PFSK-1 (cell line): ENCODE measurements around the gene TRIM63.

Source experiments
- FOXP2 ChIP-seq: optimal IDR thresholded peaks from 2 replicates; pipeline ENCODE3; 2011; ENCODE audit warnings: borderline replicate concordance, control low read depth, inconsistent platforms; ENCODE audit not compliant: insufficient read depth; ENCODE audit errors: extremely low read length, extremely low read depth
- POLR2AphosphoS5 ChIP-seq: IDR thresholded peaks from 2 replicates; pipeline ENCODE4 v1.6.1; 2012; ENCODE audit warnings: low read depth, mild to moderate bottlenecking, control low read depth, low read length, moderate library complexity
- SIN3A ChIP-seq: IDR thresholded peaks from 2 replicates; pipeline ENCODE4 v1.6.1; 2012; ENCODE audit warnings: mild to moderate bottlenecking, low read length, moderate library complexity, borderline replicate concordance; ENCODE audit not compliant: insufficient read depth
- TAF1 ChIP-seq: IDR thresholded peaks from 2 replicates; pipeline ENCODE4 v1.6.1; 2012; ENCODE audit warnings: low read length, control low read depth, borderline replicate concordance; ENCODE audit not compliant: insufficient read depth
- TF ChIP-seq, protein P1 (sequence below), 2 experiments: IDR thresholded peaks; 2 replicates each; pipeline versions ENCODE4 v1.6.1 to v1.8.0; 2011 to 2012; ENCODE audit warnings: low read depth in 2 of 2, low read length in 2 of 2, control low read depth in 1 of 2, inconsistent platforms in 1 of 2, mild to moderate bottlenecking in 1 of 2, moderate library complexity in 1 of 2; ENCODE audit not compliant: insufficient read depth in 1 of 2

DNA sequence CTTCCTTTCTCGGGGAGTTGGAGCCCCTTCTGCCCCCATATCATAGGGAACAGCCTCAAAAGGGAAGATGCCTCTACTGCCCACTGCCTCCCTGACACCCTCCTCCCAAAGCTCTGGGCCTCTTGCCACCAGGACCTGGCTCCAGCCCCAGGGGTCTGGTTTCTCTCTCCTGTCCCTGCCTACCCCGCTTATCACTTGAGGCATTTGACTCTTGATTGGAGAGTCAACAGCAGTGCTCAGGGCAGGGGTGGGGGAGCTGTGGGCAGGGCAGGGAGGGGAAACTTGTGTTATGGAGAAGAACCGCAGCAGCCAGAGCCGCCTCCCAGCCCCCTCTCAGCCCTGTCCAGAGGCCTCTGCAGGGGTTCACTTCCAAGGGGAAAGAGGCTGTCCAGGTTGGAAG, 573 bp downstream of the TRIM63 start:
- TF ChIP-seq POLR2AphosphoS5: no peak
- TF ChIP-seq TAF1: no peak
- TF ChIP-seq, protein P1, sequence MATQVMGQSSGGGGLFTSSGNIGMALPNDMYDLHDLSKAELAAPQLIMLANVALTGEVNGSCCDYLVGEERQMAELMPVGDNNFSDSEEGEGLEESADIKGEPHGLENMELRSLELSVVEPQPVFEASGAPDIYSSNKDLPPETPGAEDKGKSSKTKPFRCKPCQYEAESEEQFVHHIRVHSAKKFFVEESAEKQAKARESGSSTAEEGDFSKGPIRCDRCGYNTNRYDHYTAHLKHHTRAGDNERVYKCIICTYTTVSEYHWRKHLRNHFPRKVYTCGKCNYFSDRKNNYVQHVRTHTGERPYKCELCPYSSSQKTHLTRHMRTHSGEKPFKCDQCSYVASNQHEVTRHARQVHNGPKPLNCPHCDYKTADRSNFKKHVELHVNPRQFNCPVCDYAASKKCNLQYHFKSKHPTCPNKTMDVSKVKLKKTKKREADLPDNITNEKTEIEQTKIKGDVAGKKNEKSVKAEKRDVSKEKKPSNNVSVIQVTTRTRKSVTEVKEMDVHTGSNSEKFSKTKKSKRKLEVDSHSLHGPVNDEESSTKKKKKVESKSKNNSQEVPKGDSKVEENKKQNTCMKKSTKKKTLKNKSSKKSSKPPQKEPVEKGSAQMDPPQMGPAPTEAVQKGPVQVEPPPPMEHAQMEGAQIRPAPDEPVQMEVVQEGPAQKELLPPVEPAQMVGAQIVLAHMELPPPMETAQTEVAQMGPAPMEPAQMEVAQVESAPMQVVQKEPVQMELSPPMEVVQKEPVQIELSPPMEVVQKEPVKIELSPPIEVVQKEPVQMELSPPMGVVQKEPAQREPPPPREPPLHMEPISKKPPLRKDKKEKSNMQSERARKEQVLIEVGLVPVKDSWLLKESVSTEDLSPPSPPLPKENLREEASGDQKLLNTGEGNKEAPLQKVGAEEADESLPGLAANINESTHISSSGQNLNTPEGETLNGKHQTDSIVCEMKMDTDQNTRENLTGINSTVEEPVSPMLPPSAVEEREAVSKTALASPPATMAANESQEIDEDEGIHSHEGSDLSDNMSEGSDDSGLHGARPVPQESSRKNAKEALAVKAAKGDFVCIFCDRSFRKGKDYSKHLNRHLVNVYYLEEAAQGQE (IDR thresholded peaks at IDR 0.05; ENCODE audit: insufficient read depth in 1 of 2, low read depth in 2 of 2, low read length in 2 of 2): no peak
- TF ChIP-seq SIN3A: no peak
- TF ChIP-seq FOXP2: no peak
